Esophagus squamous epithelium (tissue), 5 donors: ENCODE results near the gene PRR5. TPM values are rescaled to one million over a fixed set of nuclear protein-coding genes. Genes with fewer than 3 reads are reported as not detected.

Experiments used
- DNase-seq: peaks from one replicate; lab custom pipeline; 2025; lab: John Stamatoyannopoulos, UW
- H3K27ac ChIP-seq, 4 donors: fragments of 200-600 bp; sonication (generic); one replicate each; pipeline ENCODE4 v1.5.1; 2016 to 2019; ENCODE audit warnings: mild to moderate bottlenecking in 1 of 4
- H3K27me3 ChIP-seq, 4 donors: fragments of 200-600 bp; sonication (generic); 1 replicate in 3 of 4; 2 replicates in 1 of 4; pipeline versions ENCODE4 v1.5.1 to v1.6.0; 2017 to 2021; ENCODE audit warnings: antibody characterized with exemption in 1 of 4
- H3K36me3 ChIP-seq, 3 donors: fragments of 200-600 bp; sonication (generic); one replicate each; pipeline ENCODE4 v1.5.1; 2016 to 2019
- H3K4me1 ChIP-seq, 3 donors: fragments of 200-600 bp; sonication (generic); one replicate each; pipeline ENCODE4 v1.5.1; 2017 to 2019
- H3K4me3 ChIP-seq, 4 donors: fragments of 200-600 bp; sonication (generic); 1 replicate in 3 of 4; 2 replicates in 1 of 4; pipeline ENCODE4 v1.5.1; 2016 to 2019; ENCODE audit warnings: mild to moderate bottlenecking in 2 of 4, moderate library complexity in 1 of 4
- H3K9me3 ChIP-seq, 3 donors: fragments of 200-600 bp; sonication (generic); one replicate each; pipeline ENCODE4 v1.5.1; 2016 to 2019
- POLR2A ChIP-seq, 4 donors: fragments of 450-650 bp; IDR thresholded peaks; one replicate each; pipeline ENCODE4 v1.6.1; 2017; ENCODE audit warnings: antibody characterized with exemption in 4 of 4, mild to moderate bottlenecking in 4 of 4, moderate library complexity in 3 of 4
- WGBS, 2 donors: methylation state at CpG; one replicate each; pipeline ENCODE4 v1.1.5; 2018; 5-methylcytosine and 5-hydroxymethylcytosine counted together
- intact Hi-C: fragments of 100-400 bp; cut with DNase I; formaldehyde crosslinking; loops from one replicate; pipeline ENCODE4 v1.15.0; 2022
- total RNA-seq, 4 donors: library from RNA; depleted of rRNA; stranded (reverse); fragments of >200 nt; gene quantifications; one replicate each; pipeline ENCODE4 v1.1.0, GENCODE V29; 2016
- TF ChIP-seq, protein P1 (sequence below), 6 experiments: fragments of 450-650 bp in 4 of 6; fragments of 200-600 bp in 2 of 6; sonication (generic) in 2 of 6; IDR thresholded peaks; one replicate each; pipeline ENCODE4 v1.5.1; 2016 to 2019; ENCODE audit warnings: antibody characterized with exemption in 6 of 6, mild to moderate bottlenecking in 4 of 6, moderate library complexity in 4 of 6
- donor health status: DM: yes; HTN: yes; CAD: no.

Gene PRR5
- total RNA-seq, 4 donors from 2014 or later, result 20.8 to 33.0 (median 23.4) TPM

DNA sequence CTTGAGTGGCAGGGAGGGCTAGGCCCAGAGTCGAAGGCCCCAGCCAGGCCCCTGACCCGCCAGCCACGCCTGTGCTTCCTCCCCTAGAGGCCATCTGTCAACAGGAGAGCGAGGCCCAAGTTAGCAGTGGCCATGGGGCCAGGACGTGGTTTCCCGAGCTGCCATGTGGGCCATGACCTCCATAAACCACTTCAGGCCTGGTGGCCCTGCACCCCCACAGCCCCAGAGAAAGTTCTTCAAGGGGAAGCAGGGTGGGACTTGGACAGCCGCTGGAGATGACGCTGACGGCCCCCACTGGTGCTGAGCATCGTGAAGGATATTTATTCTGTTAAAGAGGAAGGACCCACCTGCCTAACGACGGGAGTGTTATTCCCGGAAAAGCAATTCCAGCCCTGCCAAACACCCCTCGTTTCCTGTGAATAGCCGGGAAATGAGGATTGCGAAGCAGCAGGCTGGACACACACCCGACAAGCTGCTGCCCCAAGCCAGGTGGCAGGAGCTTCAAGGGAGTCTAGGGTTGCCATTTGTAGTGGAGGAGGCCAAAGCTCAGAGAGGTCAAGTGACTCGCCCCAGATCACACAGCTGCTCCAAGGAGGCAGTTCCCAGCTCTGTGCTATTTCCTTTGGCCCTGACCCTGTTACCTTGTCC is 12.8 kb downstream of the PRR5 start:
- peaks cover 13 to 36% (median 23%) of the 10 kb centered on the region in 3 donors for H3K4me1 ChIP-seq
- no peaks in the 10 kb centered on the region for H3K9me3 ChIP-seq
- H3K27me3 ChIP-seq, result no peaks in the 10 kb centered on the region
- peak overlapping the region in 2 of 4 donors; percentile 34 to 46 for H3K27ac ChIP-seq
- peaks cover 0 to 30% (median 0%) of the 10 kb centered on the region in 3 donors for H3K36me3 ChIP-seq
- no peak for DNase-seq
- no peak overlapping the region for H3K4me3 ChIP-seq
- WGBS, 2 donors, result 62 to 68% methylated on average over 8 to 12 of the region's 18 CpGs
- TF ChIP-seq, protein P1, sequence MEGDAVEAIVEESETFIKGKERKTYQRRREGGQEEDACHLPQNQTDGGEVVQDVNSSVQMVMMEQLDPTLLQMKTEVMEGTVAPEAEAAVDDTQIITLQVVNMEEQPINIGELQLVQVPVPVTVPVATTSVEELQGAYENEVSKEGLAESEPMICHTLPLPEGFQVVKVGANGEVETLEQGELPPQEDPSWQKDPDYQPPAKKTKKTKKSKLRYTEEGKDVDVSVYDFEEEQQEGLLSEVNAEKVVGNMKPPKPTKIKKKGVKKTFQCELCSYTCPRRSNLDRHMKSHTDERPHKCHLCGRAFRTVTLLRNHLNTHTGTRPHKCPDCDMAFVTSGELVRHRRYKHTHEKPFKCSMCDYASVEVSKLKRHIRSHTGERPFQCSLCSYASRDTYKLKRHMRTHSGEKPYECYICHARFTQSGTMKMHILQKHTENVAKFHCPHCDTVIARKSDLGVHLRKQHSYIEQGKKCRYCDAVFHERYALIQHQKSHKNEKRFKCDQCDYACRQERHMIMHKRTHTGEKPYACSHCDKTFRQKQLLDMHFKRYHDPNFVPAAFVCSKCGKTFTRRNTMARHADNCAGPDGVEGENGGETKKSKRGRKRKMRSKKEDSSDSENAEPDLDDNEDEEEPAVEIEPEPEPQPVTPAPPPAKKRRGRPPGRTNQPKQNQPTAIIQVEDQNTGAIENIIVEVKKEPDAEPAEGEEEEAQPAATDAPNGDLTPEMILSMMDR (IDR thresholded peaks at IDR 0.05), result no peak
- TF ChIP-seq POLR2A (IDR thresholded peaks at IDR 0.05), result no peak
- intact Hi-C loops, result no loop called here

DNA sequence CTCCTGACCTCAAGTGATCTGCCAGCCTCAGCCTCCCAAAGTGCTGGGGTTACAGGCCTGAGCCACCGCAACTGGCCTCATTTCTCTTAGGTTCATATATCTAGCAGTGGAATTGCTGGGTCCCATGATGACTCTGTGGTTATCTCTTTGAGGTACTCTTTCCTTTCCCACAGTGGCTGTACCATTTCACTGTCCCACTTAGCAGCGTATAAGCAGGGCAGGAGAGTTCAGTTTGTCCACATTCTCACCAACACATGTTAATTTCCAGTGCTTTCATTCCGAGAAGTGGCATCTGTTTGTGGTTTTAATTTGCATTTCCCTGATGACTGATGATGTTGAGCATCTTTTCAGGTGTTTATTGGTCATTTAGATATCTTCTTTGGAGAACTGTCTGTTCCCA is 16.4 kb downstream of the PRR5 start:
- intact Hi-C loops, result no loop called here
- Histone ChIP-seq H3K4me3 (no peak overlapping the region), H3K27me3 (no peaks in the 10 kb centered on the region), H3K36me3 (peaks cover 0 to 59% (median 0%) of the 10 kb centered on the region in 3 donors), H3K27ac (peak overlapping the region in 1 of 4 donors; percentile 28), H3K9me3 (no peaks in the 10 kb centered on the region), H3K4me1 (peaks cover 0 to 15% (median 0%) of the 10 kb centered on the region in 3 donors)
- TF ChIP-seq, protein P1 (IDR thresholded peaks at IDR 0.05), result no peak
- TF ChIP-seq POLR2A (IDR thresholded peaks at IDR 0.05), result no peak
- no peak for DNase-seq
- WGBS, 2 donors, result 72 to 88% methylated on average over 3 of the region's 3 CpGs

DNA sequence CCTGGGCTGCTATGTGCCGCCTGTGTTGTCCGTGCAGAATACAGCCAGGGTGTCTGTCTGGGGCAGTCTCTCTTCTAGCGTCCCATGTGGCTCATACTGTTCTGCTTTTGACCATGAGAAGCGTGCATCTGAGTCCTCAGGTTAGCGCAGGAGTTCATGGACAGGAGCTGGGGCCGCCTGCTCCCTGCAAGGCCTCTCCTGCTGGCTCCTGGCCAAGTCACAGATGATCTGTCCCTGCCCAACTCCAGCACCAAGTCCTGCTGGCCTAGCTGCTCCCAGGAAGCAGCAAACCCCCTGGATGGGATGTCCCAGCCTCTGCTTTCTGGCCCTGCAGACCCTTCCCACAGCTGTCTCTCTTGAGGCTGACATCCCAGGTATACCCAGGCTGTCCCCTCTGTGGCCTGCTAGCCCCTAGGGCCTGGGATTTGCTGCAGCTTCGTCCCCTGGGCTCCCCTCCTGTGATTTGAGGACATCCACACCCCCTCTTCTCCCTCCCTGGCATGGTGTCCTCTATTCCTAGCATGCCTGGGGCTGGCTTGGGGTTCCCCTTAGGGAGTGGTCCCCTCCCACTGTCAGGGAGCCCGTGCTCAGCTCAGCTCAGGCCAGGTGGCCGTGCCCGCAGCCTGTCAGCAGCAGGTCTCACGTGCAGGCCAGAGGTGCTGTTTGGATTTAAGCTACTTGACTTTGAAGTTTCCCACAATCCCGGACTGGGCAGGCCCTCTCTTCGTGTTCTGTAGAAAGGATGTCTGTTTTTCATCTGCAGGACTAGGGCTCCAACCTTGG is 17.8 kb downstream of the PRR5 start:
- no peak for DNase-seq
- Histone ChIP-seq H3K27me3 (no peaks in the 10 kb centered on the region), H3K9me3 (no peaks in the 10 kb centered on the region), H3K4me1 (peaks cover 0 to 7% (median 0%) of the 10 kb centered on the region in 3 donors), H3K27ac (no peak overlapping the region), H3K36me3 (peaks cover 0 to 58% (median 0%) of the 10 kb centered on the region in 3 donors), H3K4me3 (no peak overlapping the region)
- intact Hi-C loops, result no loop called here
- 36 to 70% methylated on average over 3 of the region's 13 CpGs for WGBS, 2 donors
- TF ChIP-seq POLR2A (IDR thresholded peaks at IDR 0.05), result no peak
- TF ChIP-seq, protein P1 (IDR thresholded peaks at IDR 0.05), result no peak

DNA sequence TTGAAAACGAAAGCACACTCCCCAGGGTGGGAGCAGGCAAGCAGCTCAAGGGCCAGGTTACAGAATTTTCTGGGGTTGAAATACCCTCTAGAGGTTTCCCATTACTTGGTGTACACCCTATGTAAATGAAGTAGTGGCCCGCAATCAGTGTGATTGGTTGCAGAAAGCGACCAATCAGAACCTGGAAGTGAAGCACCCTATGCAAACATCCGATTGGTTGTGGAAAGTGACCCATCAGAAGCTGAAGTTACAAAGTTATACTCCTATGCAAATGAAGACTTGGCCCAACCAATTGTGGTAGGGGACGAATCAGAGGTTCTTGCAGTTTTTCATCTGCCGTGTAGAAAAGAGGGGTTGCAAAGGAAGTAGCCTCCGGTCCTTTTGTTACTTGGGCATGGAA is 19.2 kb downstream of the PRR5 start:
- H3K9me3 ChIP-seq, result no peaks in the 10 kb centered on the region
- no peak overlapping the region for H3K4me3 ChIP-seq
- H3K27me3 ChIP-seq, result no peaks in the 10 kb centered on the region
- 87 to 89% methylated on average over 4 to 7 of the region's 7 CpGs for whole genome bisulfite sequencing, 2 donors
- no peak overlapping the region for H3K27ac ChIP-seq
- no peaks in the 10 kb centered on the region for H3K4me1 ChIP-seq
- intact Hi-C loops, result no loop called here
- TF ChIP-seq POLR2A (IDR thresholded peaks at IDR 0.05), result no peak
- TF ChIP-seq, protein P1 (IDR thresholded peaks at IDR 0.05), result no peak
- H3K36me3 ChIP-seq, result peaks cover 0 to 58% (median 0%) of the 10 kb centered on the region in 3 donors
- no peak for DNase-seq

DNA sequence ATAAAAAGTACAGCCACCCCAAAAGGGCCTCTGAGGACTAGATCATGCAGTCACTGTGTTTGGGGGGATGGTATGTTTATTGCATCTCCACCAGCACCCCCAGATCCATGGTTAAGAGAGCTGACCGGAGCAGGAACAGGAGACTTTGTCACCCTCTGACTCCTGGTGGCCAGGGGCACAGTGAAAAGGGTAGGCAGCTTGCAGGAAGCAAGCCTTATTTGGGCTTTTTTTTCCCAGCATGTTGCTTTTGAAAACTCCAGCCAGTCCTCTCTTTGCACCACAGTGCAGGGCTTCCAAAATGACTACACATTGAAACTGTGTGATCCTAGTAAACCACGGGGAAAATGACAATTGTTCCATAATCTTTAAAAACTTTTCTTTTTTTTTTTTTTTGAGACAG is 20.6 kb downstream of the PRR5 start:
- WGBS, 2 donors, result 81 to 100% methylated on average over 2 of the region's 2 CpGs
- H3K27me3 ChIP-seq, result no peaks in the 10 kb centered on the region
- TF ChIP-seq POLR2A (IDR thresholded peaks at IDR 0.05), result no peak
- TF ChIP-seq, protein P1 (IDR thresholded peaks at IDR 0.05), result no peak
- intact Hi-C loops, result no loop called here
- no peak overlapping the region for H3K27ac ChIP-seq
- no peaks in the 10 kb centered on the region for H3K4me1 ChIP-seq
- H3K4me3 ChIP-seq, result no peak overlapping the region
- H3K9me3 ChIP-seq, result no peaks in the 10 kb centered on the region
- H3K36me3 ChIP-seq, result peaks cover 0 to 67% (median 0%) of the 10 kb centered on the region in 3 donors
- DNase-seq, result no peak
